Retinal pigment epithelial cell (primary cell): ENCODE data around the gene NOTCH4.
"Not testable (repeated sequence)": the region's sequence is repeated elsewhere in the genome, so short reads cannot be mapped to it uniquely, and the experiment has no call there.

ENCODE experiments used
- DNase-seq: peaks from one replicate; pipeline ENCODE4 v3.0.0-alpha.2; 2010; ENCODE audit warnings: low read depth
- H3K4me3 ChIP-seq: 2 replicates; pipeline ENCODE4 v1.5.1; 2011; ENCODE audit warnings: mild to moderate bottlenecking, low read length, control low read depth, moderate library complexity
- TF ChIP-seq, protein P1 (sequence below): conservative IDR thresholded peaks from 2 replicates; pipeline ENCODE4 v1.5.1; 2011; ENCODE audit warnings: low read depth, low read length, control low read depth, inconsistent platforms

NOTCH4 gene

DNA sequence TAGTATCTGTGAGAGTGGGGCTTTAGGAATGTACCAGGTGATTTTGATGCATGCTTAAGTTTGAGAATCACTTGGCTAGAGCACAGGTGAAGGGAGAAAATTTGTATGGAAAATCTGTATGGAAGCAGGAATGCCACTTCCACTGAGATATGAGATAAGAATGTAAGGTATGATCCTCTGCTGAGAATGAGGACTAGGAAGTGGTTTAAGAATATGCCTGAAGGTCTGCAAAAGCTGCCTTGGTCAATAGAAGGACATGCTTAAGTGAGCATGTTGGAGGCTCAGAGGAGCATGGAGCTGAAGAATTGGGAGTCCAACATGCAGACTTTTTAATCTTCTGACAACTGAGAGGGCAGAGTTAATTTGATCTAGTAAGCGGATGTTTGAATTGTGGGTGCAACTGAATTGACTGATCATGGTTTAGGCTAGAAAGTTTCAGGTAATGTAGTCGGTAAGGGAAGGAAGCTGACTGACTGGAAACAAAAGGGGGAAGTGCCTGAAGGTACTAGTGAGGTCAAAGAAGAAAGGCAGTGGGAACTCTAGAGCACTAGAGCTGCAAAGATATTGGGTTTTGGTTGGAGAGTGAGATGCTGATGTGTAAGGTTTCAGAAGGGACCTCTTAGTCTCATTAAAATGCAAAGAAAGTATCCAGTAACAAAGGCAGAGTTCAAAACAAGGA, 28.6 kb upstream of the NOTCH4 start:
- TF ChIP-seq, protein P1, sequence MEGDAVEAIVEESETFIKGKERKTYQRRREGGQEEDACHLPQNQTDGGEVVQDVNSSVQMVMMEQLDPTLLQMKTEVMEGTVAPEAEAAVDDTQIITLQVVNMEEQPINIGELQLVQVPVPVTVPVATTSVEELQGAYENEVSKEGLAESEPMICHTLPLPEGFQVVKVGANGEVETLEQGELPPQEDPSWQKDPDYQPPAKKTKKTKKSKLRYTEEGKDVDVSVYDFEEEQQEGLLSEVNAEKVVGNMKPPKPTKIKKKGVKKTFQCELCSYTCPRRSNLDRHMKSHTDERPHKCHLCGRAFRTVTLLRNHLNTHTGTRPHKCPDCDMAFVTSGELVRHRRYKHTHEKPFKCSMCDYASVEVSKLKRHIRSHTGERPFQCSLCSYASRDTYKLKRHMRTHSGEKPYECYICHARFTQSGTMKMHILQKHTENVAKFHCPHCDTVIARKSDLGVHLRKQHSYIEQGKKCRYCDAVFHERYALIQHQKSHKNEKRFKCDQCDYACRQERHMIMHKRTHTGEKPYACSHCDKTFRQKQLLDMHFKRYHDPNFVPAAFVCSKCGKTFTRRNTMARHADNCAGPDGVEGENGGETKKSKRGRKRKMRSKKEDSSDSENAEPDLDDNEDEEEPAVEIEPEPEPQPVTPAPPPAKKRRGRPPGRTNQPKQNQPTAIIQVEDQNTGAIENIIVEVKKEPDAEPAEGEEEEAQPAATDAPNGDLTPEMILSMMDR = no peak
- no peak overlapping the region for H3K4me3 ChIP-seq
- DNase-seq = no peak

DNA sequence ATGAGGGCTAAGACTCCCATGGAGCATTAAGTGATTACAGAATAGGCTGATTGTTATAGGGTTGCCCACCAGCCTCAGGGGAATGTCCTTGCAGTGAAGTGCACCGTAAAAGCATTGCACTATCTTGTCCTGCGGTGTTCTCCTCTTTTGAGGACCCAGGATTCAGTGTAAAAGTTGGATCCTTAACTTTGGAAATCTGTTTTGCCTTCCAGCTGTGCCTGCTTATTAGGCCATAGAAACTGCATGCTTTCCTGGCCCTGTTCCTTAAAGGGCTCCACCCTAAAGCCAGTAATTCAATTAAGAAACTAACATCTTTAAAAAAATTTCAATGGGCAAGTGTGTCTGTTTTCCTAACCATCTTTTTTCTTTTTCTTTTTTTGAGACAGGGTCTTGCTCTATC, 25.4 kb upstream of the NOTCH4 start:
- DNase-seq = no peak
- H3K4me3 ChIP-seq = no peak overlapping the region
- TF ChIP-seq, protein P1 = no peak

DNA sequence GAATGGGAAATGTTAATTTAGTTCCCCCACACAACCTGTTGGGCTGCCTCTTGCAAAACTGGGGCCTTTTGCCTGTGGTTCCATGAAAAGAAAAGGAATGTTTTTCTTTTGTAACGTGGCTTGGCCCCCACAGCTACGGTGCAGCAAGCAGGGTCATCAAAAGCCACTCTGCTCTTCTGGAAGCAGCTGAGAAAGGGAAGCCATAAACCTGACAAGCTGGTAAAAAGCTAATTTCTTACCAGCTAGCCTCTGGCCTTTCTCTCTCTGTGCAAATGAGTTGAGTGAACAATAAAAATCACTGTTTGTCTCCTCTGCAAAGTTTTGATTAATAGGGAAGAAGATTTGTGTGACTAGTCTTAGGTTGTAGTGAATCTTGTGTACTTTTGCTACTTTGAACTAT, 23.5 kb upstream of the NOTCH4 start:
- no peak for DNase-seq
- TF ChIP-seq, protein P1 = no peak

DNA sequence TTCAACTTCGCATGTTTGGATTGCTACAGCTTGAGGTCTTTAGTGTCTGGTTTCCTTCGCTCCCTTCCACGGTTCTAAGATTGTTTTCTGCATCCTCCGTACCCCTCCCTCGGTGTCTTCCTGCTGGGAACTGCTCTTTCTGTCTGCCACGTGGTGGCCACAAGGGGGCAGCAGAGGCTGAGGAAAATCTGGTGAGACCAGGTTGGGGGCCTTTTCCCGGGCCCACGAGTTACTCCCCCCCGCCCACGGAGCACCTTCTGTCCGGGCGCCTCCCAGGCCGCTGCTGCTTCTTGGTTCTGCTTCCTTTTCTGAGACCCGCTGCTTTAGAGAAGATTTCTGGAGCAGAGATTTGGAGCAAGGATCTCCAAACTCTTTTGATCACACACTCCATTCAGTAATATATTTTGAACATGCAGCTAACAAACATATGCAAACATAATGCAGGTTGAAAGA, 21.1 kb upstream of the NOTCH4 start:
- TF ChIP-seq, protein P1 = peak; percentile 92
- no peak overlapping the region for H3K4me3 ChIP-seq

More for the DNA sequence above, 23.5 kb upstream of the NOTCH4 start:
- H3K4me3 ChIP-seq = no peak overlapping the region

DNA sequence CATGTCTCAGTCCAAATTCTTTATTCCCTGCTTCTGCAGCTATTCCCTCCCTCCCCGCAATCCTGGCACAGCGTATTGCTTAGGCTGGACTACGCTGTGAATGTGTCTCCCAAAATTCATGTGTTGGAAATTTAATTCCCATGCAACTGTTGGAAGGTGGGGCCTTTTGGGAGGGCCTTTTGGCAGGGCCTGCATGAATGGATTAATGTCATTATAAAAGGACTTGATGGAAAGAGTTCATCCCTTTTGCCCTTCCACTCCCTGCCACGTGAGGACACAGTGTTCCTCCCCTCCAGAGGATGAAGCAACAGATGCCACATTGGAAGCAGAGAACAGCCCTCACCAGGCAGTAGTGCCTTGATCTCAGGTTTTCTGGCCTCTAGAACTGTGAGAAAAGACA, 20.4 kb upstream of the NOTCH4 start:
- TF ChIP-seq, protein P1 = no peak
- no peak for DNase-seq
- no peak overlapping the region for H3K4me3 ChIP-seq

More for the DNA sequence above, 21.1 kb upstream of the NOTCH4 start:
- no peak for DNase-seq

DNA sequence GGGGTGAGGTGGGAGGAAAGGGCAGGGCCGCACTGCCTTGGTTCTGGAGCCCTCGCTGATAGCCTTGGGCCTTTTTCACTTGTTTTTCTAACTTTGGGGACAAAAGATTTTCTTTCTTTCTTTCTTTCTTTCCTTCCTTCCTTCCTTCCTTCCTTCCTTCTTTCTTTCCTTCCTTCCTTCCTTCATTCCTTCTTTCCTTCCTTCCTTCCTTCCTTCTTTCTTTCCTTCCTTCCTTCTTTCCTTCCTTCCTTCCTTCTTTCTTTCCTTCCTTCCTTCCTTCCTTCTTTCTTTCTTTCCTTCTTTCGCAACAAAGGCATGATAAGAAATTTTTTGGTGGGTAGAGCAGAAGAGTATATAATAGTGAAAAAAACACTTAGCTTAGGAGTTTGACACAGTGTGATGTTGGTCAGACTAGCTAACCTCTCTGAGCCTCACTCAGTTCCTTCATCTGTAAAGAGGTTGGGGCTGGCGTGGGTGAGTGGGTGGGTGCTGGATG, 18.5 kb upstream of the NOTCH4 start:
- not testable (repeated sequence) for H3K4me3 ChIP-seq, DNase-seq

DNA sequence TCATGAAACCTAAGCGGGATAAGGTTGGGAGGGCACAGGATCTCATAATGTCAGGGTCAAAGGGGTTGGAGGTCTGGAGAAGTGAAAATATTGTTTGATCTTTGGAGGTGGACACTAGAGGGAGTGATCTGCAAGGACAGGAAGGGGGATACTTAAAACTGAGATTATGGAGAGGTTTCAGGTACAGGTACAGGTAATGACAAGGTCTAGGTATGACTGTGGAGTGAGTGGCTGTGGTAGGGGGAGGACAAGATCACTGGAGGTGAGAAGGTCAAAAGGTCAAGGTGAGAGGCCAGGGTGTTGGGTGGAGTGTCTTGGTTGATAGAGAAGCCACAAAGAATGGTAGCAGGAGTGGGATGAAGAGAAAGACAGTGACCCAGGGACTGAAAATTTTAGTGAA, 16.8 kb upstream of the NOTCH4 start:
- DNase-seq = no peak
- no peak overlapping the region for H3K4me3 ChIP-seq
- TF ChIP-seq, protein P1 = no peak
